GM23338 (cell line): ENCODE measurements around the gene HIVEP3. TPM values are rescaled to one million over a fixed set of nuclear protein-coding genes. Genes with fewer than 3 reads are reported as not detected.

Experiments
- ATAC-seq: fragments of 200-7000 bp; cut with Tn5 transposase; 3 replicates; pipeline ENCODE4 v1.9.1; 2020
- DNase-seq: peaks from one replicate; pipeline ENCODE4 v3.0.0-alpha.2; 2015; ENCODE audit warnings: low spot score
- H2AFZ ChIP-seq: fragments of 200-600 bp; sonication (generic); 2 replicates; pipeline ENCODE4 v1.8.0; 2016; ENCODE audit warnings: antibody characterized with exemption, mild to moderate bottlenecking, moderate library complexity
- H3F3A ChIP-seq: fragments of 200-600 bp; sonication (generic); replicated peaks from 2 replicates; pipeline ENCODE4 v1.8.0; 2017; ENCODE audit warnings: antibody characterized with exemption, mixed run types, low read depth
- H3K27ac ChIP-seq: fragments of 200-600 bp; sonication (generic); 2 replicates; pipeline ENCODE4 v1.6.1; 2016; ENCODE audit warnings: low read depth
- H3K27me3 ChIP-seq: fragments of 200-600 bp; sonication (generic); 2 replicates; pipeline ENCODE4 v1.8.0; 2016; ENCODE audit warnings: mild to moderate bottlenecking, mixed run types, moderate library complexity; ENCODE audit not compliant: insufficient read depth
- H3K36me3 ChIP-seq: fragments of 200-600 bp; sonication (generic); 2 replicates; pipeline ENCODE4 v1.8.0; 2016; ENCODE audit warnings: mild to moderate bottlenecking; ENCODE audit not compliant: insufficient read depth
- H3K4me1 ChIP-seq: fragments of 200-600 bp; sonication (generic); 2 replicates; pipeline ENCODE4 v1.8.0; 2016; ENCODE audit warnings: mild to moderate bottlenecking, moderate library complexity; ENCODE audit not compliant: insufficient read depth
- H3K4me2 ChIP-seq: fragments of 200-600 bp; sonication (generic); 2 replicates; pipeline ENCODE4 v1.7.1; 2017; ENCODE audit warnings: mixed run types
- H3K4me3 ChIP-seq: fragments of 200-600 bp; sonication (generic); 2 replicates; pipeline ENCODE4 v1.6.1; 2016; ENCODE audit warnings: mixed run types
- H3K79me2 ChIP-seq: fragments of 200-600 bp; sonication (generic); replicated peaks from 2 replicates; pipeline ENCODE4 v1.8.0; 2017; ENCODE audit warnings: mild to moderate bottlenecking; ENCODE audit not compliant: insufficient read depth
- H3K9me2 ChIP-seq: fragments of 200-600 bp; sonication (generic); 2 replicates; pipeline ENCODE4 v1.8.0; 2017; ENCODE audit not compliant: insufficient read depth
- H4K20me1 ChIP-seq: fragments of 200-600 bp; sonication (generic); replicated peaks from 2 replicates; pipeline ENCODE4 v1.8.0; 2017; ENCODE audit warnings: mild to moderate bottlenecking; ENCODE audit not compliant: insufficient read depth
- H3K27ac Mint-ChIP-seq: 2 replicates; pipeline ENCODE4 v1.8.0; 2020; ENCODE audit warnings: inconsistent platforms, mild to moderate bottlenecking, moderate library complexity, mixed read lengths
- H3K27me3 Mint-ChIP-seq: 3 replicates; pipeline ENCODE4 v1.8.0; 2022; ENCODE audit warnings: low read depth, mild to moderate bottlenecking, moderate library complexity, mixed read lengths, inconsistent platforms; ENCODE audit not compliant: insufficient read depth, poor library complexity
- H3K36me3 Mint-ChIP-seq: 3 replicates; pipeline ENCODE4 v1.8.0; 2021; ENCODE audit warnings: low read depth, mild to moderate bottlenecking, inconsistent platforms, moderate library complexity, mixed read lengths
- H3K4me1 Mint-ChIP-seq: 3 replicates; pipeline ENCODE4 v1.8.0; 2020; ENCODE audit warnings: mild to moderate bottlenecking, inconsistent platforms, mixed read lengths
- H3K4me3 Mint-ChIP-seq: 3 replicates; pipeline ENCODE4 v1.8.0; 2021; ENCODE audit warnings: moderate library complexity, mild to moderate bottlenecking, inconsistent platforms, mixed read lengths
- H3K9me3 Mint-ChIP-seq: 3 replicates; pipeline ENCODE4 v1.8.0; 2020; ENCODE audit warnings: moderate library complexity, mild to moderate bottlenecking, inconsistent platforms, mixed read lengths
- CREB1 ChIP-seq: fragments of 250-450 bp; sonication (Bioruptor Pico); IDR thresholded peaks from 2 replicates; pipeline ENCODE4 v1.5.0; 2020; ENCODE audit warnings: low read depth, mild to moderate bottlenecking, moderate library complexity
- EZH2 ChIP-seq: fragments of 200-600 bp; sonication (generic); IDR thresholded peaks from one replicate; pipeline ENCODE4 v1.8.0; 2017; ENCODE audit warnings: antibody characterized with exemption, mild to moderate bottlenecking, low read depth; ENCODE audit not compliant: unreplicated experiment
- EZH2phosphoT487 ChIP-seq: fragments of 200-600 bp; sonication (generic); IDR thresholded peaks from one replicate; pipeline ENCODE4 v1.8.1; 2018; ENCODE audit warnings: antibody characterized with exemption; ENCODE audit not compliant: unreplicated experiment
- JUNB ChIP-seq: IDR thresholded peaks from one replicate; pipeline ENCODE4 v1.6.1; 2016; ENCODE audit warnings: antibody characterized with exemption; ENCODE audit not compliant: unreplicated experiment
- NANOG ChIP-seq: IDR thresholded peaks from 2 replicates; pipeline ENCODE4 v1.6.1; 2016; ENCODE audit warnings: antibody characterized with exemption, borderline replicate concordance
- POLR2AphosphoS5 ChIP-seq: IDR thresholded peaks from 2 replicates; pipeline ENCODE4 v1.6.1; 2016; ENCODE audit warnings: antibody characterized with exemption, low read depth
- STAT1 ChIP-seq: IDR thresholded peaks from one replicate; pipeline ENCODE4 v1.6.1; 2016; ENCODE audit warnings: antibody characterized with exemption; ENCODE audit not compliant: unreplicated experiment
- ZNF114 ChIP-seq: fragments of 250-450 bp; sonication (Bioruptor Pico); IDR thresholded peaks from 2 replicates; pipeline ENCODE4 v1.5.0; 2020; ENCODE audit warnings: mild to moderate bottlenecking, moderate library complexity
- ZNF331 ChIP-seq: fragments of 250-450 bp; sonication (Bioruptor Pico); IDR thresholded peaks from 2 replicates; pipeline ENCODE4 v1.5.0; 2020; ENCODE audit warnings: low read depth, mild to moderate bottlenecking, moderate library complexity
- polyA plus RNA-seq: library from polyadenylated mRNA; unstranded; fragments of >200 nt; fragmentation: Nextera tagmentation; extraction: Ambion mirVana; gene quantifications from 2 replicates; pipeline ENCODE4 v1.2.1, GENCODE V29; 2016
- total RNA-seq: library from RNA; depleted of rRNA; stranded (reverse); fragments of >200 nt; shearing (Covaris generic); gene quantifications from 2 replicates; pipeline ENCODE4 v1.2.3, GENCODE V29; 2014
- TF ChIP-seq, protein P1 (sequence below): fragments of 250-450 bp; sonication (Bioruptor Pico); IDR thresholded peaks from 2 replicates; pipeline ENCODE4 v1.5.0; 2020; ENCODE audit warnings: mild to moderate bottlenecking, moderate library complexity
- TF ChIP-seq, protein P2 (sequence below): IDR thresholded peaks from 2 replicates; pipeline ENCODE4 v1.6.1; 2016; ENCODE audit warnings: antibody characterized with exemption
- TF ChIP-seq, protein P3 (sequence below), 2 experiments: fragments of 200-600 bp in 1 of 2; sonication (generic) in 1 of 2; conservative IDR thresholded peaks; 2 replicates each; pipeline versions ENCODE4 v1.5.1 to v1.6.1; 2016 to 2017; ENCODE audit warnings: antibody characterized with exemption in 2 of 2, low read depth in 2 of 2, mild to moderate bottlenecking in 2 of 2, moderate library complexity in 1 of 2
- TF ChIP-seq, protein P4 (sequence below): IDR thresholded peaks from one replicate; pipeline ENCODE4 v1.6.1; 2018; ENCODE audit warnings: antibody characterized with exemption; ENCODE audit not compliant: unreplicated experiment

The HIVEP3 gene
- total and polyA plus RNA-seq, 2 experiments from 2014 or later = 0.14 to 0.24 TPM

DNA sequence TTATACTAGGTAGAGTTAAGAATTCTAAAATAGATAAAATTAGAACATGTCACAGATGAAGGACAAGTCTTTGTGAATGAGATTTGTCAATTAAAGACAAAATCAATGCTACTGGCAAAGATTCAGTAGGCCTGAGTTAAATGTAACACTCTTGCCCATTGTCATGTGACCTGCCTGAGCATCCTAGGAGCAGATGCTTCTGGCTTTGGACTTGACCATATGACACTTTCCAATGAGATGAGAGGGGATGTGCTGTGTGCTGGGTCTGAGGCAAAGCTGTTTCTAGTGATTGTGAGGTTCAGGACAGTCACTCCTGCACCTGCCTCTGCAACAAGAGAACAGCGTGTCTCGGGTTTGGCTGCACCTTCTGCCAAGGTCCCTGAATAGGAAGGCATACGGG is 144.9 kb downstream of the HIVEP3 start (continued):
- TF ChIP-seq, protein P1, sequence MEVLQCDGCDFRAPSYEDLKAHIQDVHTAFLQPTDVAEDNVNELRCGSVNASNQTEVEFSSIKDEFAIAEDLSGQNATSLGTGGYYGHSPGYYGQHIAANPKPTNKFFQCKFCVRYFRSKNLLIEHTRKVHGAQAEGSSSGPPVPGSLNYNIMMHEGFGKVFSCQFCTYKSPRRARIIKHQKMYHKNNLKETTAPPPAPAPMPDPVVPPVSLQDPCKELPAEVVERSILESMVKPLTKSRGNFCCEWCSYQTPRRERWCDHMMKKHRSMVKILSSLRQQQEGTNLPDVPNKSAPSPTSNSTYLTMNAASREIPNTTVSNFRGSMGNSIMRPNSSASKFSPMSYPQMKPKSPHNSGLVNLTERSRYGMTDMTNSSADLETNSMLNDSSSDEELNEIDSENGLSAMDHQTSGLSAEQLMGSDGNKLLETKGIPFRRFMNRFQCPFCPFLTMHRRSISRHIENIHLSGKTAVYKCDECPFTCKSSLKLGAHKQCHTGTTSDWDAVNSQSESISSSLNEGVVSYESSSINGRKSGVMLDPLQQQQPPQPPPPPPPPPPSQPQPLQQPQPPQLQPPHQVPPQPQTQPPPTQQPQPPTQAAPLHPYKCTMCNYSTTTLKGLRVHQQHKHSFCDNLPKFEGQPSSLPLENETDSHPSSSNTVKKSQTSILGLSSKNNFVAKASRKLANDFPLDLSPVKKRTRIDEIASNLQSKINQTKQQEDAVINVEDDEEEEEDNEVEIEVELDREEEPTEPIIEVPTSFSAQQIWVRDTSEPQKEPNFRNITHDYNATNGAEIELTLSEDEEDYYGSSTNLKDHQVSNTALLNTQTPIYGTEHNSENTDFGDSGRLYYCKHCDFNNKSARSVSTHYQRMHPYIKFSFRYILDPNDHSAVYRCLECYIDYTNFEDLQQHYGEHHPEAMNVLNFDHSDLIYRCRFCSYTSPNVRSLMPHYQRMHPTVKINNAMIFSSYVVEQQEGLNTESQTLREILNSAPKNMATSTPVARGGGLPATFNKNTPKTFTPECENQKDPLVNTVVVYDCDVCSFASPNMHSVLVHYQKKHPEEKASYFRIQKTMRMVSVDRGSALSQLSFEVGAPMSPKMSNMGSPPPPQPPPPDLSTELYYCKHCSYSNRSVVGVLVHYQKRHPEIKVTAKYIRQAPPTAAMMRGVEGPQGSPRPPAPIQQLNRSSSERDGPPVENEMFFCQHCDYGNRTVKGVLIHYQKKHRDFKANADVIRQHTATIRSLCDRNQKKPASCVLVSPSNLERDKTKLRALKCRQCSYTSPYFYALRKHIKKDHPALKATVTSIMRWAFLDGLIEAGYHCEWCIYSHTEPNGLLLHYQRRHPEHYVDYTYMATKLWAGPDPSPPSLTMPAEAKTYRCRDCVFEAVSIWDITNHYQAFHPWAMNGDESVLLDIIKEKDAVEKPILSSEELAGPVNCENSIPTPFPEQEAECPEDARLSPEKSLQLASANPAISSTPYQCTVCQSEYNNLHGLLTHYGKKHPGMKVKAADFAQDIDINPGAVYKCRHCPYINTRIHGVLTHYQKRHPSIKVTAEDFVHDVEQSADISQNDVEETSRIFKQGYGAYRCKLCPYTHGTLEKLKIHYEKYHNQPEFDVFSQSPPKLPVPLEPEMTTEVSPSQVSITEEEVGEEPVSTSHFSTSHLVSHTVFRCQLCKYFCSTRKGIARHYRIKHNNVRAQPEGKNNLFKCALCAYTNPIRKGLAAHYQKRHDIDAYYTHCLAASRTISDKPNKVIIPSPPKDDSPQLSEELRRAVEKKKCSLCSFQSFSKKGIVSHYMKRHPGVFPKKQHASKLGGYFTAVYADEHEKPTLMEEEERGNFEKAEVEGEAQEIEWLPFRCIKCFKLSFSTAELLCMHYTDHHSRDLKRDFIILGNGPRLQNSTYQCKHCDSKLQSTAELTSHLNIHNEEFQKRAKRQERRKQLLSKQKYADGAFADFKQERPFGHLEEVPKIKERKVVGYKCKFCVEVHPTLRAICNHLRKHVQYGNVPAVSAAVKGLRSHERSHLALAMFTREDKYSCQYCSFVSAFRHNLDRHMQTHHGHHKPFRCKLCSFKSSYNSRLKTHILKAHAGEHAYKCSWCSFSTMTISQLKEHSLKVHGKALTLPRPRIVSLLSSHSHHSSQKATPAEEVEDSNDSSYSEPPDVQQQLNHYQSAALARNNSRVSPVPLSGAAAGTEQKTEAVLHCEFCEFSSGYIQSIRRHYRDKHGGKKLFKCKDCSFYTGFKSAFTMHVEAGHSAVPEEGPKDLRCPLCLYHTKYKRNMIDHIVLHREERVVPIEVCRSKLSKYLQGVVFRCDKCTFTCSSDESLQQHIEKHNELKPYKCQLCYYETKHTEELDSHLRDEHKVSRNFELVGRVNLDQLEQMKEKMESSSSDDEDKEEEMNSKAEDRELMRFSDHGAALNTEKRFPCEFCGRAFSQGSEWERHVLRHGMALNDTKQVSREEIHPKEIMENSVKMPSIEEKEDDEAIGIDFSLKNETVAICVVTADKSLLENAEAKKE (CRISPR knock-in tag) = no peak
- TF ChIP-seq NANOG = no peak

DNA sequence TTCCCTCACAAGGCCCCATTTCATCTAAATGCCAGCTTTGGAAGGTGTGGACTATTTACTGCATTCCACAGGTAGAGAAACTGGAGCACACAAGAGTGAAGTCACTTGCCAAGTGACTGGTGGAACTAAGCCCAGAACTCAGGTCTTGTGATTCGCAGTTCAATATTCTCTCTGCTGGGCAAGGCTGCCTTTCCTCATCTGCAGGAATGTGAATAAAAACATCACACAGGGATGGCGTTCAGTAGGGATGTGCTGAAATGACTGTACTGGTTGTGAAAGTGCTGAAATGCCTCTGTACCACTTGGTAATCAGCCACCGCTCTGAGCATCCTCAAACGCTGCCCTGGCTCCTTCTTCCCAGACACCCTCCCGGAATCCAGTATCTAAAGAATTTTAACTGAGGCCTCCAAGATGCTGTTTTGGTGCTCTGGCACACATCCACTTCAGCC is 145.6 kb downstream of the HIVEP3 start:
- H3K36me3 Mint-ChIP-seq = no peaks in the 10 kb centered on the region
- ATAC-seq (no peak), DNase-seq (no peak)
- Histone ChIP-seq H3K27me3 (no peaks in the 10 kb centered on the region), H3K4me1 (no peaks in the 10 kb centered on the region), H2AFZ (no peak overlapping the region), H3K79me2 (no peaks in the 10 kb centered on the region), H3F3A (no peaks in the 10 kb centered on the region), H3K4me3 (no peak overlapping the region), H3K9me2 (no peaks in the 10 kb centered on the region), H3K27ac (no peak overlapping the region), H3K36me3 (no peaks in the 10 kb centered on the region), H3K4me2 (no peak overlapping the region), H4K20me1 (no peaks in the 10 kb centered on the region)
- no peaks in the 10 kb centered on the region for H3K27me3 Mint-ChIP-seq
- H3K4me1 Mint-ChIP-seq = no peaks in the 10 kb centered on the region
- no peak overlapping the region for H3K27ac Mint-ChIP-seq
- H3K9me3 Mint-ChIP-seq = no peaks in the 10 kb centered on the region
- no peak overlapping the region for H3K4me3 Mint-ChIP-seq
- TF ChIP-seq, protein P2, sequence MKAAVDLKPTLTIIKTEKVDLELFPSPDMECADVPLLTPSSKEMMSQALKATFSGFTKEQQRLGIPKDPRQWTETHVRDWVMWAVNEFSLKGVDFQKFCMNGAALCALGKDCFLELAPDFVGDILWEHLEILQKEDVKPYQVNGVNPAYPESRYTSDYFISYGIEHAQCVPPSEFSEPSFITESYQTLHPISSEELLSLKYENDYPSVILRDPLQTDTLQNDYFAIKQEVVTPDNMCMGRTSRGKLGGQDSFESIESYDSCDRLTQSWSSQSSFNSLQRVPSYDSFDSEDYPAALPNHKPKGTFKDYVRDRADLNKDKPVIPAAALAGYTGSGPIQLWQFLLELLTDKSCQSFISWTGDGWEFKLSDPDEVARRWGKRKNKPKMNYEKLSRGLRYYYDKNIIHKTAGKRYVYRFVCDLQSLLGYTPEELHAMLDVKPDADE = no peak
- TF ChIP-seq STAT1 (no peak), ZNF331 (CRISPR knock-in tag) (no peak), EZH2 (no peak), ZNF114 (CRISPR knock-in tag) (no peak), CREB1 (no peak), POLR2AphosphoS5 (no peak), NANOG (no peak), EZH2phosphoT487 (no peak), JUNB (no peak)
- TF ChIP-seq, protein P3, sequence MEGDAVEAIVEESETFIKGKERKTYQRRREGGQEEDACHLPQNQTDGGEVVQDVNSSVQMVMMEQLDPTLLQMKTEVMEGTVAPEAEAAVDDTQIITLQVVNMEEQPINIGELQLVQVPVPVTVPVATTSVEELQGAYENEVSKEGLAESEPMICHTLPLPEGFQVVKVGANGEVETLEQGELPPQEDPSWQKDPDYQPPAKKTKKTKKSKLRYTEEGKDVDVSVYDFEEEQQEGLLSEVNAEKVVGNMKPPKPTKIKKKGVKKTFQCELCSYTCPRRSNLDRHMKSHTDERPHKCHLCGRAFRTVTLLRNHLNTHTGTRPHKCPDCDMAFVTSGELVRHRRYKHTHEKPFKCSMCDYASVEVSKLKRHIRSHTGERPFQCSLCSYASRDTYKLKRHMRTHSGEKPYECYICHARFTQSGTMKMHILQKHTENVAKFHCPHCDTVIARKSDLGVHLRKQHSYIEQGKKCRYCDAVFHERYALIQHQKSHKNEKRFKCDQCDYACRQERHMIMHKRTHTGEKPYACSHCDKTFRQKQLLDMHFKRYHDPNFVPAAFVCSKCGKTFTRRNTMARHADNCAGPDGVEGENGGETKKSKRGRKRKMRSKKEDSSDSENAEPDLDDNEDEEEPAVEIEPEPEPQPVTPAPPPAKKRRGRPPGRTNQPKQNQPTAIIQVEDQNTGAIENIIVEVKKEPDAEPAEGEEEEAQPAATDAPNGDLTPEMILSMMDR (conservative IDR thresholded peaks at IDR 0.05; ENCODE audit: low read depth in 2 of 2) = no peak
- TF ChIP-seq, protein P4, sequence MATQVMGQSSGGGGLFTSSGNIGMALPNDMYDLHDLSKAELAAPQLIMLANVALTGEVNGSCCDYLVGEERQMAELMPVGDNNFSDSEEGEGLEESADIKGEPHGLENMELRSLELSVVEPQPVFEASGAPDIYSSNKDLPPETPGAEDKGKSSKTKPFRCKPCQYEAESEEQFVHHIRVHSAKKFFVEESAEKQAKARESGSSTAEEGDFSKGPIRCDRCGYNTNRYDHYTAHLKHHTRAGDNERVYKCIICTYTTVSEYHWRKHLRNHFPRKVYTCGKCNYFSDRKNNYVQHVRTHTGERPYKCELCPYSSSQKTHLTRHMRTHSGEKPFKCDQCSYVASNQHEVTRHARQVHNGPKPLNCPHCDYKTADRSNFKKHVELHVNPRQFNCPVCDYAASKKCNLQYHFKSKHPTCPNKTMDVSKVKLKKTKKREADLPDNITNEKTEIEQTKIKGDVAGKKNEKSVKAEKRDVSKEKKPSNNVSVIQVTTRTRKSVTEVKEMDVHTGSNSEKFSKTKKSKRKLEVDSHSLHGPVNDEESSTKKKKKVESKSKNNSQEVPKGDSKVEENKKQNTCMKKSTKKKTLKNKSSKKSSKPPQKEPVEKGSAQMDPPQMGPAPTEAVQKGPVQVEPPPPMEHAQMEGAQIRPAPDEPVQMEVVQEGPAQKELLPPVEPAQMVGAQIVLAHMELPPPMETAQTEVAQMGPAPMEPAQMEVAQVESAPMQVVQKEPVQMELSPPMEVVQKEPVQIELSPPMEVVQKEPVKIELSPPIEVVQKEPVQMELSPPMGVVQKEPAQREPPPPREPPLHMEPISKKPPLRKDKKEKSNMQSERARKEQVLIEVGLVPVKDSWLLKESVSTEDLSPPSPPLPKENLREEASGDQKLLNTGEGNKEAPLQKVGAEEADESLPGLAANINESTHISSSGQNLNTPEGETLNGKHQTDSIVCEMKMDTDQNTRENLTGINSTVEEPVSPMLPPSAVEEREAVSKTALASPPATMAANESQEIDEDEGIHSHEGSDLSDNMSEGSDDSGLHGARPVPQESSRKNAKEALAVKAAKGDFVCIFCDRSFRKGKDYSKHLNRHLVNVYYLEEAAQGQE = no peak
